ENCODE measurements around the gene HMX1.

DNA sequence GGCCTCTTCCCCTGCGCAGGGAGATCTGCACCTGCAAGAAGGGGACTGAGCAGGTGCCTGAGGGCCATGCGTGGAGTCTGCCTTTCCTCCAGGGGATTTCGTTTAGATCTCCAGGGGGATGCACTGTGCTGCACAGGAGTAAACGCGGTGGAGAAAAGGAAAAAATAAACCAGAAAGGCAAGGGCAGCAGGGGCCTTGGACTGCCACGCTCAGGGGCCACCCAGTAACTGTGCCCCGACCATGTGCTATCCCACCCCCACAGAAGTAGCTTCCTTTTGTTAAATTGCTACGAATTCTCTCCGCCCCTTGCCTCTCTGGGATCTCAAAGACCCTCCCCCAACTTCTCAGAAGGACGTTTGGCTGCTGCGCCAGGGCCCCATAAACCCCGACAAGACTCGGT, 17.2 kb upstream of the HMX1 start:
- TF ChIP-seq, protein P1, sequence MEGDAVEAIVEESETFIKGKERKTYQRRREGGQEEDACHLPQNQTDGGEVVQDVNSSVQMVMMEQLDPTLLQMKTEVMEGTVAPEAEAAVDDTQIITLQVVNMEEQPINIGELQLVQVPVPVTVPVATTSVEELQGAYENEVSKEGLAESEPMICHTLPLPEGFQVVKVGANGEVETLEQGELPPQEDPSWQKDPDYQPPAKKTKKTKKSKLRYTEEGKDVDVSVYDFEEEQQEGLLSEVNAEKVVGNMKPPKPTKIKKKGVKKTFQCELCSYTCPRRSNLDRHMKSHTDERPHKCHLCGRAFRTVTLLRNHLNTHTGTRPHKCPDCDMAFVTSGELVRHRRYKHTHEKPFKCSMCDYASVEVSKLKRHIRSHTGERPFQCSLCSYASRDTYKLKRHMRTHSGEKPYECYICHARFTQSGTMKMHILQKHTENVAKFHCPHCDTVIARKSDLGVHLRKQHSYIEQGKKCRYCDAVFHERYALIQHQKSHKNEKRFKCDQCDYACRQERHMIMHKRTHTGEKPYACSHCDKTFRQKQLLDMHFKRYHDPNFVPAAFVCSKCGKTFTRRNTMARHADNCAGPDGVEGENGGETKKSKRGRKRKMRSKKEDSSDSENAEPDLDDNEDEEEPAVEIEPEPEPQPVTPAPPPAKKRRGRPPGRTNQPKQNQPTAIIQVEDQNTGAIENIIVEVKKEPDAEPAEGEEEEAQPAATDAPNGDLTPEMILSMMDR (IDR thresholded peaks at IDR 0.05) = no peak
- no peak for TF ChIP-seq ZFX (IDR thresholded peaks at IDR 0.05; ENCODE audit: borderline replicate concordance)

Data from 22Rv1 (cell line).